Measurements from ENCODE around the gene CHSY1. TPM values are rescaled to one million over a fixed set of nuclear protein-coding genes. Genes with fewer than 3 reads are reported as not detected.
"Not testable (repeated sequence)": the region's sequence is repeated elsewhere in the genome, so short reads cannot be mapped to it uniquely, and the experiment has no call there.

The CHSY1 gene, protein sequence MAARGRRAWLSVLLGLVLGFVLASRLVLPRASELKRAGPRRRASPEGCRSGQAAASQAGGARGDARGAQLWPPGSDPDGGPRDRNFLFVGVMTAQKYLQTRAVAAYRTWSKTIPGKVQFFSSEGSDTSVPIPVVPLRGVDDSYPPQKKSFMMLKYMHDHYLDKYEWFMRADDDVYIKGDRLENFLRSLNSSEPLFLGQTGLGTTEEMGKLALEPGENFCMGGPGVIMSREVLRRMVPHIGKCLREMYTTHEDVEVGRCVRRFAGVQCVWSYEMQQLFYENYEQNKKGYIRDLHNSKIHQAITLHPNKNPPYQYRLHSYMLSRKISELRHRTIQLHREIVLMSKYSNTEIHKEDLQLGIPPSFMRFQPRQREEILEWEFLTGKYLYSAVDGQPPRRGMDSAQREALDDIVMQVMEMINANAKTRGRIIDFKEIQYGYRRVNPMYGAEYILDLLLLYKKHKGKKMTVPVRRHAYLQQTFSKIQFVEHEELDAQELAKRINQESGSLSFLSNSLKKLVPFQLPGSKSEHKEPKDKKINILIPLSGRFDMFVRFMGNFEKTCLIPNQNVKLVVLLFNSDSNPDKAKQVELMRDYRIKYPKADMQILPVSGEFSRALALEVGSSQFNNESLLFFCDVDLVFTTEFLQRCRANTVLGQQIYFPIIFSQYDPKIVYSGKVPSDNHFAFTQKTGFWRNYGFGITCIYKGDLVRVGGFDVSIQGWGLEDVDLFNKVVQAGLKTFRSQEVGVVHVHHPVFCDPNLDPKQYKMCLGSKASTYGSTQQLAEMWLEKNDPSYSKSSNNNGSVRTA
- 10 to 100 TPM; 10.6 to 11.7 TPM for total RNA-seq
- long read RNA-seq, partial matches to known transcripts: 5 of 9 reads
- long read RNA-seq, other reads (novel, unspliced or antisense): 4 of 9 reads

DNA sequence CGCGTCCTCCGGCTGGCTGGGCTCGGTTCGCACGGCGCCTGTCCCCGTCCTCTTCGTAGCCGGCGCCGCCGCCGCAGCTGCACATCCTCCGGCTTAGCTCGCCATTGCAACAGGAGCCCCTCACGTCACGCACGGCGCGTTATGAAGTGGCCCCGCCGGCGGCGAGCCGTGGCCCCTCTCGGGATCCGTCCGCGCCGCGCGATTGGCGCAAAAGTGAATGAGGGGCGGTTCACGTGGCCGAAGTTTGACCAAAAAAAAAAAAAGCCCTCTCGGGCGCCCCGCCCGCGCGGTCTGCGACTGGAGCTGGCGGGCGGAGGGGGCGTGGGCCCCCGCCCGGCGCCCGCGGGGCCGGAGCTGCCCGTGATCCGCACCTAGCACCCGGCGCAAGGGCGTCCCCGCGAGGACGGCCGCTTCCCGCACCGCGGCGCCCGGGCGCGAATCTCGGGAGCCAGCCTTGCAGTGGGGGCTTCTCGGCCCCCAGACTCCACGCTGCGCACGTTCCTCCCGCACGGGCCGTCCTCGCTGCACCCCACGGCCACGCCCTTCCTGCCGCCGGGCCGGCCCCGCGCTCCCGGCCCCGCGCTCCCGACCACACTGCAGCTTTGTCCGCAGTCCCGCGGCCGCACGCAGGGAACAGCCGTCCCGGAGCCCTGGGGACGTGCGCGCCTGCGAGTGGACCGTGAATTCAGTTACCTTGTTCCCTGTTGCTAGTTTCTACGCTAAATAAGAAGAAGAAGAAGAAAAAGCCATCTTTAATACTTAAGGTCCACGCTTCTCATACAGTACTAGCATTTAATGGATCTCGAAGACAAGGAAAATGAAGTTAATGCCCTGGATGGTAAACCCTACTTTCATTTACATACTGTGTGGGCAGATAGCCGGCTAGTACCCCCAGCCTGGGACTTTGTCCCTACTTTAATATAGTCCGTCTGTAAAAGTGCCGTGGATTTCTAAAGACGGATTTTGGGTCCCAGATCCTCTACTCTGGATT is at the start of gene CHSY1:
Gene CHSY1 (minus strand): TSS at position 219 of the 991 bp plus-strand sequence. CDS start 592 bp downstream, outside the sequence.
- DNase-seq: peak; percentile 90 to 93
- intact Hi-C loops (cut with DNase I, micrococcal nuclease): loop anchor here in 1 of 2 donors (10.0 kb wide), 1 partner anchor 637 kb away; no protein-coding TSS in a partner anchor
- ATAC-seq: peak; percentile 83

DNA sequence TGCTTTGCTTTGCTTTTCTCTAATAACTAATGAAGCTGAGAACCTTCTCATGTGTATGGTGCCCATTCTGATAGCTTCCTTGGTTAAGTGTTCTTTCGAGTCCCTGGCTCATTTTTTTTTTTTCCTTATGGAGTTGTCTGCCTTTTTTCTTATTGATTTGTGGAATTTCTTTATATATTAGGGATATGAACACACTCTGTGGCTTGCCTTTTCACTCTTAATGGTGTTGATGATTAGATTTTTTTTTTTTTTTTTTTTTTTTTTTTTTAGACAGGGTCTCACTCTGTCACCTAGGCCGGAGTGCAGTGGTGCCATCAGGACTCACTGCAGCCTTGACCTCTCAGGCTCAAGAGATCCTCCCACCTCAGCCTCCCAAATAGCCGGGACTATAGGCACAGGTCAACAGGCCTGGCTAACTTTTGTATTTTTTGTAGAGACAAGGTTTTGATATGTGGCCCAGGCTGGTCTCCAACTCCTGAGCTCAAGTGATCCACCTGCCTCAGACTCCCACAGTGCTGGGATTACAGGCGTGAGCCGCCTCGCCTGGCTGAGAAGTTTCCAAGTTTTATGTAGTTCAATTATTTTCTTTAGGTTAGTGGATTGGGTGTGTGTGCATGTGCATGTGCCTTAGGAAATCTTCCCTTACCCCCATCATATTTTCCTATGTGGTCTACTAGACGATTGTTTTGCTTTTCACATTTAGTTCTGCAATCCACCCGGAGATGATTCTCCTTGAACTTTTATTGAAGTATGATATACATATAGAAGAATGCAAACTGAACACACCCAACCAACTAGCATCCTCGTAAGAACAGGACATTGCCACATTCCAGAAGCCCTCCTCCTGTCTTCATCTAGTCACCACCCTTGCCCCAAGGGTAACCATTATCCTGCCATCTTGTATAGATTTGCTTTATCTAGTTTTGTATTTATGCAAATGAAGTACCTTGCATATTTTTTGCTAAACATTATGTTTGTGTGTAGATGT is 44.9 kb upstream of the CHSY1 start:
- DNase-seq (no peak), ATAC-seq (peak; percentile 14)
- intact Hi-C loops (cut with DNase I, micrococcal nuclease): loop anchor here in 1 of 2 donors (5.0 kb wide), 1 partner anchor 346 kb away; no protein-coding TSS in a partner anchor

DNA sequence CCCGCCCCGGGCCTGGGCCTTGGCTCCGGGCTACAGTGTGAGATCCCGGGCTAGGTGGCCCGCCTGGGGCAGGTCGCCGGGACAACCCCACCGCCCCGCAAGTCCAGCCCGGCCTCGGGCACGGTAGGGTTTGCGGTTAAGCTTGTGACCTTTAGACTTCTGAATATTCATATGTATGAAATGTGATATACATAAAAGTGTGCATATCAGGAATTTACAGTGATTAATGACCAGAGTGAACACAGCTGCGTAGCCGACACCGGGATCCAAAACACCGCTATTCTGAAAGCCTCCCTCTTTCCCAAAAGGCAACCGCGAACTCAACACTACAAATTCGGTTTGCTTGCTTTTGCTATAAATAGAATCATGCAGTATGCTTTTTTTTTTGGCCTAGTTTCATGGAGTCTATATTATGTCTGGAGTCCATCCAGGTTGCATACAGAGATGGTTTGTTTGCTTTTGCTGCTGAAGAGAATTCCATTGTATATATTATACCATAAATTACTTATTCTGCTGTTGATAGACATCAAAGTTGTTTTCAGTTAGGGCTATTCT is 43.8 kb upstream of the CHSY1 start:
- peak; percentile 56 for ATAC-seq
- DNase-seq: no peak
- intact Hi-C loops (cut with DNase I, micrococcal nuclease): loop anchor here in 1 of 2 donors (5.0 kb wide), 1 partner anchor 347 kb away; no protein-coding TSS in a partner anchor

DNA sequence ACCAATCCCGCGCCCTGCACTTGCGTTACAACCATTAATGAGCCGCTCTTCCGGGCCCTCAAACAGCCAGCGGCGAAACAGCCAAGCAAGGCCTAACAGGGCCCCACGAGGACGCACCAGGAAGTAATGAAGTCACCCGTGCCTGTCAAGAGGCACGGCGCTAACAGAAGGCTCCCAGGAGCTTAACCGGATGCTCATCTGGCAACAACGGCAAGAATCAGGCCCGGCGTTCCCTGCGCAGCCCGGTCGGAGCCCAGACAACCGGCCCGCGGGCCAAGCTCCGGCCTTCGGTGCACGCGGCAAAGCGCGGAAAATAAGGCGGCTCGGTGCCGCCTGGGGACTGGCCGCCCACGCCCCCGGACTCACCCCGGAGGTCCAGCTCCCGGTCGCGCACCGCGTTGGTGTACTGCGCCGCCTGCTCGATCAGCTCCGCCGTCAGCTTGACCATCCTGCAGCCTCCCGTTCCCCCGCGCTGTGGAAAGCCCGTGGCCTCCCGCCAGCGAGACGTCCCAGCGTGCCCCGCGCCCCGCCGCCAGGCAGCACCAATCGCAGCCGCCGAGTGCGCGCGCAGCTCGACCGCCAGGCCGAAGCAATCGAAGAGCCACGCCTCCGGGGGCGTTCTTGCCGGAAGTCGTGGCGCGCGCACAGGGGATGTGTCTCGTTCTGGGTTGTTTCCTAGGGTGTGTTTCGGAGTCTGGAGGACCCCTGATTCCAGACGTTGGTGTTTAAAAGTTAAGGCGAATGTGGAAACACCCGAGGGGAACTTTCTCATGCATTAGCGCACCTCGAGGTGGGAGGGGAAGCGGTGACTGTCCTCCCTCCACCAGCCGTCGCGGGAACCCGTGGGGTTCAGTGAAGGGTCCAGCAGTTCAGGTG is 43.1 kb upstream of the CHSY1 start, which contains the start of gene SNRPA1:
Gene SNRPA1 (minus strand): TSS at position 518 of the 876 bp plus-strand sequence. CDS start 70 bp downstream, at position 448.
- intact Hi-C loops (cut with DNase I, micrococcal nuclease): loop anchor here in 1 of 2 donors (5.0 kb wide), 1 partner anchor 347 kb away; no protein-coding TSS in a partner anchor
- ATAC-seq (peak; percentile 86), DNase-seq (peak; percentile 98 to 100)

DNA sequence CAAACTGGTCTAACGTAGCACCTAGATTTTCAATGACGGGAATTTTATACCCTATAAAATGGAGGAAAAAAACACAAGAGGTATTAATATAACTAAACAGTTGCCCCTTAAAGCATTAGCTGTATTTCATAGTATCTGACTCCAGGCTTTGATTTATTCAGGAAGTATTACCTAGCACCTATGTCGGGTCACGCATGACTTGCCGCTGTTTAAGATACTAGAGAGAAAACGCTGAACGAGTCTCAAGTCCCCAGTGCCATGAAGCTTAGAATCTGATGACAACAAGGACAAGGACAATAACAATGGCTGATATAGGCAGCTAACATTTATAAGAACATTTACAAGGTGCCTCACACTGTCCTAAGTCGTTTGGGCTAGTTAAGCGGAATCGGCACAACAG is 41.3 kb upstream of the CHSY1 start:
- intact Hi-C loops (cut with DNase I, micrococcal nuclease): no loop called here
- DNase-seq: no peak
- ATAC-seq: no peak

DNA sequence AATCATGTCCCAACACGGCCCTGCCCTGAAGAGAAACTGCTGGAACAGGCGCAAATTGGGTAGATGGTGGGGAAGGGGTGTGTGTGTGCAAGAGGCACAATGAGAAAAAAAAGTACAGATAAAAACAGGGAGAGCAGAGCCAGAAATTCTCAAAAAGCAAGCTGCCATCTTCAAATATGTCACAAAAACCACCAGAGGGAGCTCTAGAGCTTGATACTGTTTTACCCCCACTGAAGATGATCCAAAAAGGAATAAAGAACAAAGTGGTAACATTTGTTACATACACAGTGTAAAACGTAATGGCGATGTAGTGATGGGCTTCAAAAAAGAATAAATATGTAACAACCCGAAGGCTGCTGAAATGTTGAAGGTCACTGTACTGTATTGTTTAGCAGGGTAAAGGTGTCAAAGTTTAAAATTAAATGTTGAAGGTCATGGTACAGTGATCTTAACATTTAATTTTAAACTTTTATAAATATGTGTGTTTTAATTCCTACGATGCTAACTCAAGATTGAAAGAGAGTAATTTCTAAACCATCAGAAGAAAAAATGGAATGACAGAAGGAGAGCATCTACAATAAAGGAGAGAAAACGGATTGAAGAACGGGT is 37.2 kb upstream of the CHSY1 start:
- intact Hi-C loops (cut with DNase I, micrococcal nuclease): no loop called here
- peak; percentile 63 for ATAC-seq
- DNase-seq: no peak

DNA sequence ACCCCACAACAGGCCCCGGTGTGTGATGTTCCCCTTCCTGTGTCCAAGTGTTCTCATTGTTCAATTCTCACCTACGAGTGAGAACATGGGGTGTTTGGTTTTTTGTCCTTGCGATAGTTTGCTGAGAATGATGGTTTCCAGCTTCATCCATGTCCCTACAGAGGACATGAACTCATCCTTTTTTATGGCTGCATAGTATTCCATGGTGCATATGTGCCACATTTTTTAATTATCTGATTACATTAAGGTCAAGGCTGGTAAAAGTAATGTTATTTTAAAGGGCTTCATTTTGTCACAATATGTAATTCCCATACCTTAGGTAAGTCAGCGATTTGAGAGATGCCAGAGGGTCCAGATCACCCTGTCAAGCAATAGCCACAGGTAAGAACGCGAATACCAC is 35.5 kb upstream of the CHSY1 start:
- ATAC-seq; DNase-seq; intact Hi-C loops (cut with DNase I, micrococcal nuclease): not testable (repeated sequence)

DNA sequence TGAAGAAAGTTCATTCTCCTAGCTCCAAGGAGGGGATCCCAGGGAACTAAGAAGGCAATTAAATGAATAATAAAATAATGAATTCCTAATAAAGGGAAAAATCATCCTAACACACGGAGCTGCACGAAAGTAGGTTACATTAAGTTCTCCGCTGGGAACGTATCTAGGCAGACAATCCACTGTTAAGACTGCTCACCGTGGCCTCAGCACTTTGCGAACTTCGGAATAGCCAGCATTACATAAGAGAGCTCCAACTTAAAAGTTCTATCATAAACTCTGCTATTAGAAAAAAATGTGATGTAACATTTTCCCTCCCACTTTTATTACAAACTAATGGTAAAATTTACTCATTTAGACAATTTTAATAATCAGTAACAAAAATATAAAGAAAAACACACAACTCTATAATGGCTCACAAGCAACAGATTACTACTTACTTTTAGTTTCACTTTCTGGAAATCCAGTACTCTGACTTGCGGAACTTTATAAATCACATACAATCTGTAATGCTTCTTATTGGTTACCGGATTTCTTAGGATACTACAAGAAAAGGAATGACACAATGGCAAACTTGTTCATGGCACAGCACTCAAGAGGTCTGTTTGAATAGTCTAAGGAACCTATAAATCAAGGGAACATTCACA is 34.7 kb upstream of the CHSY1 start:
- no peak for DNase-seq
- ATAC-seq: no peak

DNA sequence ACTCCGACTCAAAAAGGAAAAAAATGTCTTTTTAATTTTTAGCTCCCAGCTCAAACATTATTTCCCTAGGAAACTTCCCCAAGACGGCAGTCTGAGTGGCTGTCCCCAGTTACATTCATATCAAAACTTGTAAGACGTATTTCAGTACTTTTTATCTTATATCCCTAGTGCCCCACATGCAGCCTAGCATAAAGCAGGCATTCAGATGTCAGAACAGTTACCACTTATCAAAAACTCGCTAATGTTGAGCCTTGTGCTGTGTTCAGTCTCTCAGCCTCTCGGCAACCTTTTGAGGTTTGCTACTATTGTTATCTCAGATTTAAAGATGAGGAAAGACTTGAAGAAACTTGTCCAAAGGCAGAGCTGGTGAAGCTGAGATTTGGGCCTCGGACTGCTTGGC is 32.1 kb upstream of the CHSY1 start:
- intact Hi-C loops (cut with DNase I, micrococcal nuclease): no loop called here
- ATAC-seq (no peak), DNase-seq (no peak)

More for the DNA sequence above, 34.7 kb upstream of the CHSY1 start:
- intact Hi-C loops (cut with DNase I, micrococcal nuclease): no loop called here

DNA sequence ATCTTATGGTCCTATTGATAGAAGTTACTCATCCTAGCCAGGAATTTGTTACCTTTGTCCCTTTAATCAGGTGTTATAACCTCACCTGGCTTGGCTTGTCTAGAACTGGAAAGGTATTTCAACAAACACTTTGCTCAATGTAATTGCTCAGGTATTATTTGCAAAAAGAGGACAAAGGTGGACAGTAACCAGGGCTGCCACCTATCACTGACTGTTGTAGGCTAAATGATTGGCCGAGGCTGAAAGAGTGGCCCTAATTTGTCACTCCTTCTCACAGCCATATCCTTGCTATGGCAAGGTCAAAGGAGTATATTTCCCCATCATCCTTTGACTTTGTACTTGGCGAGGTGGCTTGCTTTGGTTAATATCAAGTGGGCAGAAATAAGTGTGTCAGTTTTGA is 28.2 kb upstream of the CHSY1 start:
- ATAC-seq (peak; percentile 50), DNase-seq (no peak)
- intact Hi-C loops (cut with DNase I, micrococcal nuclease): no loop called here

DNA sequence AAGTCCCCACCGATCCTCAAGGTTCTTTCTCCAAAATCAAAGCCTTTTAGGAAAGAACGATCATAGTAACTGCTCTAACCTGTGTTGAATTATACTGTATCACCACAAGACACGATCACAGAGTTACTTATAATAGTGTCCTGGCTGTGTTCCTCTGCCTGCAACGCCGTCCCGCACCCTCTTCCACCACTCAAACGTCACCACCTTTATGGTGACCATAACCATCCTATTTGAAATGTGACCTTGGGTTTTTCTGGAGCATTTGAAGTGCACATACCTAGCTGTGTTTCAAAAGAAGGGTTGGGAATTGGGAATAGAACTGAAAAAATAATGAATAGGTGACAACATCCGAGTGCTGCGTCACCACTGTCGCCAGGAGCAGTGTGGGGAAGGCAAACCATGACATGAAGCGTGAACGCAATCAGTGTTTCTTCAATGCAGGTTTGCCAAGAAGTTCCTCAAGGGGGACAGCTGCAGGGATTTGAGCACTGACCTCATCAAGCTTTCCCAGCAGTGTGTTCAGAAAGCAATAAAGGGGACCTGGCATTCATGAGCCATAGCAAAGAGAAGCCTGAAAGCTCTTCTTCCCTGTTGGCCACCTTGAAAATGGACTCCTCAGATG is 26.2 kb upstream of the CHSY1 start:
- DNase-seq (no peak), ATAC-seq (peak; percentile 24)
- intact Hi-C loops (cut with DNase I, micrococcal nuclease): no loop called here

DNA sequence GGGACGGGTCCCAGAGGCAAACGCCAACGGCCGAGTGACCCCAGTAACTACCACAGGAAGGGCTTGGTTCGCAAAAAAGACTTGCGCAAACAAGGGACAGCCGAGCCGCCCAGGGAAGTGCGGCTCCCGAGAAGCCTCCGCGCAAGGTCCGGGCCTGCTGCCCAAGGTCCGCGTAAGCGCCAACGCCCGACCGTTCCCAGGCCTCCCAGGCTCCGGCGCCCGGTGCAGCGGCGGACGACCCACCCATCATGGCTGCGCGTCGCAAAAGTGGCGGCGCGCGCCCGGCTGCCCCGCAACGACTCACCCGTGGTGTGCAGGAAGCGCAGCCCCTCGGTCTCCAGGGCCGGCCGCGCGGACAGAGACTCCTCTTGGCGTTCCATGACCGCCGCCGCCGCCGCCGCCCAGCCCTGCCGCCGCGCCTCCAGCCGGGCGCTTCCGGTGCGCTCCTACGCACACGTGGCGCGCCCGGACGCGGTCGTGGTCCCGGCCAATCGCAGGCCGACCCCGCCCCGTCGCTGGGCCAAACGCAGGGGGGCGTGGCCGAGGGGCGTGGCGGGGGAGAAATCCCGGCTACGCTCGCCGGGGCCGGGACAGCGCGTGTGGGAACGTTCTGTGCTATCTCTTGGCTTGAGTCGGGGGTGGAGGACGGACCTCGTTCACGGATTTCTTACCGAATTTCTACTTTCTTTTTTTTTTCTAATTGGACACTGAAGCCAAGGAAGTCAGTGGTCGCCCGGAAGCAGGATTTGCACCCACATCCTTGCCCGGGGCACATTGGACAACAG is 25.4 kb upstream of the CHSY1 start, which contains the start of gene SELENOS:
Gene SELENOS (minus strand): TSS at position 448 of the 785 bp plus-strand sequence. CDS start 68 bp downstream, at position 380.
- DNase-seq: peak; percentile 89 to 97
- peak; percentile 81 for ATAC-seq
- intact Hi-C loops (cut with DNase I, micrococcal nuclease): no loop called here

DNA sequence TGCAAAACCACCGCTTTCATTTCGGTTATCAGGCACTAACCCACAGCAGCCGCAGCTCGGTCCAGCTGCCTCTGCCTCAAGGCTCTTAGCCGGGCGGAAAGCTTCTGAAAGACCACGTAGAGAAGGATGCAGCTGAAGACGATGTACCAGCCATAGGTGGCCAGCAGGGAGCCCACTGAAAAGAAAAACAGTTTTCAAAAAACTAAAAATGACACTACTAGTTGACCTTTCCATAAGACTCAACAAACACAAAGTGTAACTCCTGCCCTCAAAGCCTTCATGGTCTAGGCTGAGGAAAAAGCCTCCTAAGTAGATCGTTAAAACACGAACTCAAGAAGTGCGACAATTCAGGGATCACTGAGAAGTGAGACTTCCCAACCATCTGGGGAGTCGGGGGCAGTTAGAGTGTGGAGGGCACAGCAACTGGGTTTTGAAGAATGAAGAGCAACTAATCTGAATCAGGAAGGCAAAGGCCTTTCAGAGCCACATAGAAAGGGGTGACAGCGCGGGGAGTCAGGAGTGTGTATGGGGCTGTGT is 24.7 kb upstream of the CHSY1 start:
- DNase-seq (peak in 1 of 2 donors; percentile 36), ATAC-seq (no peak)

More for the DNA sequence above, 24.7 kb upstream of the CHSY1 start:
- intact Hi-C loops (cut with DNase I, micrococcal nuclease): no loop called here

Data from left colon (tissue), 2 donors.